Measurements from ENCODE around the gene EPG5. TPM values are rescaled to one million over a fixed set of nuclear protein-coding genes. Genes with fewer than 3 reads are reported as not detected.

The EPG5 gene
- total RNA-seq, 2 experiments from 2014 or later: 4.8 to 8.7 TPM

DNA sequence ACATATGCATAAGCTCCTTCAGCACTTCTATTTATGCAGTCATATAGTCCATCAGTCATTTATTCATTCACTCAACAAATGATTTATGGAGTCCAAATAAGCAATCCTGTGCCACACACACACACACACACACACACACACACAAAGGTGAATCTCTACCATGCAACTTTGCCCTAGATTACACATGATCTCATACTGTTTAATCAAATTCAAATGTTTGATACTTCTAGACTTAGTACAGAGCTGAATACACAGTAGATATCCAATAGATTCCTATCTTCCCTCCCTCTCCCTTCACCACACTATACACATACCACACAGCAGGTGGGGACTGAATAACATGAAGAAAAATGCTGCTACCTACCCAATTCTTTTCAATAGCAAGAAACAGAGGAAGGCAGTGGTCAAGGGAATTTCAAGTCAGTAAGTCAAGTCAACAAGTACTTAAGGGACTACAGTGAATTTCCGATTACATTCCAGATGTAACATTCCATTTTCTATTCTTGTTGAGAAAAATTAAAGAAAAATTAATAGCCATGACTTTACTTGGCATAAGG lies 65.4 kb downstream of the EPG5 start:
- no peaks in the 10 kb centered on the region for H4K20me1 ChIP-seq (ENCODE audit: insufficient read depth, low read length)
- H3K36me3 ChIP-seq (ENCODE audit: insufficient read depth, low read length): peaks cover 17% of the 10 kb centered on the region
- H2AFZ ChIP-seq (ENCODE audit: low read length): no peak overlapping the region
- CTCF ChIA-PET (ENCODE audit: unreplicated experiment): no interaction called here
- no peak overlapping the region for H3K4me2 ChIP-seq (ENCODE audit: low read length)
- H3K27ac ChIP-seq (ENCODE audit: low read depth, low read length, poor library complexity, severe bottlenecking): no peak overlapping the region
- no peaks in the 10 kb centered on the region for H3K9me2 ChIP-seq (ENCODE audit: insufficient read depth, low read length)
- no TSS peak for BruUV-seq (replicated peaks)
- no peak for DNase-seq (ENCODE audit: low spot score)
- H3K79me2 ChIP-seq (ENCODE audit: insufficient read depth, low read depth, low read length): no peaks in the 10 kb centered on the region
- TF ChIP-seq EZH2phosphoT487 (IDR thresholded peaks at IDR 0.05; ENCODE audit: borderline replicate concordance, low read depth, low read length): no peak
- no peaks in the 10 kb centered on the region for H3K9me3 ChIP-seq (ENCODE audit: low read length)
- no peaks in the 10 kb centered on the region for H3K4me1 ChIP-seq (ENCODE audit: insufficient read depth, low read length, poor library complexity, severe bottlenecking)
- H3K4me3 ChIP-seq (ENCODE audit: low read depth, low read length, poor library complexity, severe bottlenecking): no peak overlapping the region
- POLR2A ChIA-PET: no interaction called here
- intact Hi-C loops (cut with micrococcal nuclease; ENCODE audit: unreplicated experiment): no loop called here

GRCh38 chr18:45900623-45901022 lies 66.5 kb downstream of the EPG5 start:
- Histone ChIP-seq H3K4me2 (ENCODE audit: low read length) (no peak overlapping the region), H4K20me1 (ENCODE audit: insufficient read depth, low read length) (no peaks in the 10 kb centered on the region), H3K27ac (ENCODE audit: low read depth, low read length, poor library complexity, severe bottlenecking) (no peak overlapping the region), H3K9me3 (ENCODE audit: low read length) (no peaks in the 10 kb centered on the region), H3K79me2 (ENCODE audit: insufficient read depth, low read depth, low read length) (no peaks in the 10 kb centered on the region), H3K4me1 (ENCODE audit: insufficient read depth, low read length, poor library complexity, severe bottlenecking) (no peaks in the 10 kb centered on the region), H3K4me3 (ENCODE audit: low read depth, low read length, poor library complexity, severe bottlenecking) (no peak overlapping the region), H2AFZ (ENCODE audit: low read length) (no peak overlapping the region), H3K9me2 (ENCODE audit: insufficient read depth, low read length) (no peaks in the 10 kb centered on the region), H3K36me3 (ENCODE audit: insufficient read depth, low read length) (peaks cover 17% of the 10 kb centered on the region)
- intact Hi-C loops (cut with micrococcal nuclease; ENCODE audit: unreplicated experiment): no loop called here
- no peak for DNase-seq (ENCODE audit: low spot score)
- ChIA-PET CTCF (ENCODE audit: unreplicated experiment) (no interaction called here), POLR2A (no interaction called here)
- TF ChIP-seq EZH2phosphoT487 (IDR thresholded peaks at IDR 0.05; ENCODE audit: borderline replicate concordance, low read depth, low read length): no peak
- TF ChIP-seq, protein P1, sequence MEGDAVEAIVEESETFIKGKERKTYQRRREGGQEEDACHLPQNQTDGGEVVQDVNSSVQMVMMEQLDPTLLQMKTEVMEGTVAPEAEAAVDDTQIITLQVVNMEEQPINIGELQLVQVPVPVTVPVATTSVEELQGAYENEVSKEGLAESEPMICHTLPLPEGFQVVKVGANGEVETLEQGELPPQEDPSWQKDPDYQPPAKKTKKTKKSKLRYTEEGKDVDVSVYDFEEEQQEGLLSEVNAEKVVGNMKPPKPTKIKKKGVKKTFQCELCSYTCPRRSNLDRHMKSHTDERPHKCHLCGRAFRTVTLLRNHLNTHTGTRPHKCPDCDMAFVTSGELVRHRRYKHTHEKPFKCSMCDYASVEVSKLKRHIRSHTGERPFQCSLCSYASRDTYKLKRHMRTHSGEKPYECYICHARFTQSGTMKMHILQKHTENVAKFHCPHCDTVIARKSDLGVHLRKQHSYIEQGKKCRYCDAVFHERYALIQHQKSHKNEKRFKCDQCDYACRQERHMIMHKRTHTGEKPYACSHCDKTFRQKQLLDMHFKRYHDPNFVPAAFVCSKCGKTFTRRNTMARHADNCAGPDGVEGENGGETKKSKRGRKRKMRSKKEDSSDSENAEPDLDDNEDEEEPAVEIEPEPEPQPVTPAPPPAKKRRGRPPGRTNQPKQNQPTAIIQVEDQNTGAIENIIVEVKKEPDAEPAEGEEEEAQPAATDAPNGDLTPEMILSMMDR (conservative IDR thresholded peaks at IDR 0.05; ENCODE audit: low read length): no peak
- no TSS peak for BruUV-seq (replicated peaks)

GRCh38 chr18:45896991-45897390 lies 70.1 kb downstream of the EPG5 start:
- CTCF ChIA-PET (ENCODE audit: unreplicated experiment): no interaction called here

More at GRCh38 chr18:45896991-45897390, 70.1 kb downstream of the EPG5 start:
- no peak for TF ChIP-seq EZH2phosphoT487 (IDR thresholded peaks at IDR 0.05; ENCODE audit: borderline replicate concordance, low read depth, low read length)
- TF ChIP-seq, protein P1 (conservative IDR thresholded peaks at IDR 0.05; ENCODE audit: low read length): no peak
- POLR2A ChIA-PET: no interaction called here
- DNase-seq (ENCODE audit: low spot score): no peak
- H3K4me3 ChIP-seq (ENCODE audit: low read depth, low read length, poor library complexity, severe bottlenecking): no peak overlapping the region
- no peak overlapping the region for H3K4me2 ChIP-seq (ENCODE audit: low read length)
- H4K20me1 ChIP-seq (ENCODE audit: insufficient read depth, low read length): no peaks in the 10 kb centered on the region
- BruUV-seq (replicated peaks): no TSS peak
- H3K9me3 ChIP-seq (ENCODE audit: low read length): no peaks in the 10 kb centered on the region
- peaks cover 13% of the 10 kb centered on the region for H3K36me3 ChIP-seq (ENCODE audit: insufficient read depth, low read length)
- intact Hi-C loops (cut with micrococcal nuclease; ENCODE audit: unreplicated experiment): no loop called here
- no peak overlapping the region for H2AFZ ChIP-seq (ENCODE audit: low read length)
- no peaks in the 10 kb centered on the region for H3K79me2 ChIP-seq (ENCODE audit: insufficient read depth, low read depth, low read length)
- no peaks in the 10 kb centered on the region for H3K9me2 ChIP-seq (ENCODE audit: insufficient read depth, low read length)
- no peak overlapping the region for H3K27ac ChIP-seq (ENCODE audit: low read depth, low read length, poor library complexity, severe bottlenecking)
- no peaks in the 10 kb centered on the region for H3K4me1 ChIP-seq (ENCODE audit: insufficient read depth, low read length, poor library complexity, severe bottlenecking)
